COLO668 (cell line): ENCODE data around the gene LRSAM1.

Experiments used
- DNase-seq: peaks from one replicate; lab custom pipeline; 2025; ENCODE audit not compliant: unreplicated experiment; lab: John Stamatoyannopoulos, UW

Gene LRSAM1

DNA sequence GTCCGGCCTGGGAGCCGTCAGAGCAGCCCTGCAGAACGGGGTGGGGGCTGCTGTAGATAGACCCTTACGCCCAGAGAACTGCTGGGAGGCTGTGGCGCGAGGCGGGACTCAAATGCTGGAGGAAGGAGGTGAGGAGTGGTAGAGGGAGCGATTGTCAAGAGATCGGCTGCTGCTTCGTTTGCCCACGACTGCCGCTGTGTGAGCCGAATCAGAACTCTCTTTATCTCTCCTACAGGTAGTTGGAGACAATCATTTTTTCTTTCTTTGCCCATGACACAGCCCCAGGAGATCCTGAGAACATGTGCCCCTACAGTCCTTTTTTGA is 26.7 kb upstream of the LRSAM1 start:
- DNase-seq, result no peak

DNA sequence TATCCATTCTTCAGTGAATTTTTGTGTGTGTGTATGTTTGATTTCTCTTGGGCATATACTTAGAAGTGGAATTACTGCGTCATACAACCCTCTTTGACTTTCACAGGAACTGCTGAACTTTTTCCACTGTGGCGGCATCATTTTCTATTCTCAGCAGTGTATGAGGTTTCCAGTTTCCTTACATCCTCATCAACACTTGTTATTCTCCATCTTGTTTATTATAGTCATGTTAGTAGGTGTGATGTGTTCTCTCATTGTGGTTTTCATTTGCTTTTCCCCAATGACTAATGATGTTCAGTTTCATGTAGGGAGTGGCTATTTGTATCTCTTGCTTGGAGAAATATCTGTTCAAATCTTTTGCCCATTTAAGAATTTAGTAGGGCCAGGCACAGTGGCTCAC is 24.6 kb upstream of the LRSAM1 start:
- DNase-seq, result no peak

GRCh38 chr9:127428348-127428747 is 23.0 kb upstream of the LRSAM1 start:
- no peak for DNase-seq

- DNase-seq, result no peak
Observed at GRCh38 chr9:127430415-127430814, 20.9 kb upstream of the LRSAM1 start.

- no peak for DNase-seq
Observed at GRCh38 chr9:127437497-127438264, 13.6 kb upstream of the LRSAM1 start.

DNA sequence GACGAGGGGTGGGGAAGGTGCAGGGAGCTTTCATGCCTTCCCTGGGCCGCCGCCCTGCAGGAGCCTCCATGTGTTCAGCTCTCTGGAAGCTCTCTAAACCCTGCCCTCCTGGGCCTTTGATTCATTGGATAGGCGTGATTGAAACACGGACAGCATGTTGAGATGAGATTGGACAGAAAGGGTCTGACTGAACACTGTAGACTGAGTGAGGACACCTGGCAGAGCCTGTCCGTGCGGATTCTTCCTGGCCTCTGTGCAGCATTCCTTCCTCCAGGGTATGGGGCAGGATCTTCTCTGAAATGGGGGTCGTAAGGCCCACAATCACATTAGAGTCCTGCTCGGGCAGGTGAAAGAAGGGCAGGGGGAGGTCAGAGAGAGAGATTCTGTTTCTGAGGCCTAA is 12.9 kb upstream of the LRSAM1 start:
- no peak for DNase-seq

DNA sequence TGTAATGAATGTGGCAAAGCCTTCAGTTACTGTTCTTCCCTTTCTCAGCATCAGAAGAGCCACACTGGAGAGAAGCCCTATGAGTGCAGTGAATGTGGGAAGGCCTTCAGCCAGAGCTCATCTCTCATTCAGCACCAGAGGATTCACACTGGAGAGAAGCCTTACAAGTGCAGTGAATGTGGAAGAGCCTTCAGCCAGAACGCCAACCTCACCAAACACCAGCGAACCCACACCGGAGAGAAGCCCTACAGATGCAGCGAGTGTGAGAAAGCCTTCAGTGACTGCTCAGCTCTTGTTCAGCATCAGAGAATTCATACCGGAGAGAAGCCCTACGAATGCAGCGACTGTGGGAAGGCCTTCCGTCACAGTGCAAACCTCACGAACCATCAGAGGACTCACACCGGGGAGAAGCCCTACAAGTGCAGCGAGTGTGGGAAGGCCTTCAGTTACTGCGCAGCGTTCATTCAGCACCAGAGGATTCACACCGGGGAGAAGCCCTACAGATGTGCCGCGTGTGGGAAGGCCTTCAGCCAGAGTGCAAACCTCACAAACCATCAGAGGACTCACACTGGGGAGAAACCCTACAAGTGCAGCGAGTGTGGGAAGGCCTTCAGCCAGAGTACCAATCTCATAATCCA is 6.9 kb upstream of the LRSAM1 start:
- no peak for DNase-seq

- no peak for DNase-seq
Observed at GRCh38 chr9:127444921-127445850, 6.1 kb upstream of the LRSAM1 start.

GRCh38 chr9:127445851-127446712 is 5.2 kb upstream of the LRSAM1 start:
- no peak for DNase-seq

- no peak for DNase-seq
Observed at GRCh38 chr9:127446713-127447415, 4.4 kb upstream of the LRSAM1 start.

DNA sequence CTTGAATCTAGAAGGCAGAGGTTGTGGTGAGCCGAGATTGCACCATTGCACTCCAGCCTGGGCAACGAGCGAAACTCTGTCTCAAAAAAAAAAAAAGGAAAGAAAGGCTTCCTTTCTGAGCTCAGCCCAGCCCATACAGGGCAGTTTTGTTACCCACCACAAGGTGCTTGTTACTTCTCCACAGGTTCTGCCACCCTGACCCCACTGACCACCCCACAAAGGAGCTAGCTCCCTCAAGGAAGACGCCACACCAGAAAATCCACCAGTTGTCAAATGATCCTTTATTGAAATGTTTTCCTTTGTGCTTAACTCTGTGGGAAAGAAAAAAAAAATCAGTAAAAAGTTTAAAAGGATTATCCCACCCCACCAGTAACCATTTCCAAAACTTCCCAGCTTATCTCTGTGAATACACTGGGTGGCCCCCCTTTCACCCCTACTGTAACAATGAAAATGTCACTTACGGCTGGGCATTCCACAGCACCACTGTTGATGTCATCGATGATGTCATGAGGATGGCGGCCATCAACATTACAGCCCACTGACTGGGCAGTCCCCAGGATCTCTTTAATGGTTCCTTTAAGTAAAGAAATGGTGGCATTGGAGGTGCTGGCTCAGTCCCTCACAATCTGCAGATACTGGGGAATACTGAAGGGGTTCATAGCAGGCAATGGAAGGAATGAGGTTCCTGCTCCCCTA is 3.7 kb upstream of the LRSAM1 start:
- DNase-seq, result no peak

GRCh38 chr9:127448112-127448805 is 3.1 kb upstream of the LRSAM1 start:
- no peak for DNase-seq

GRCh38 chr9:127449332-127449966 is 1.9 kb upstream of the LRSAM1 start:
- no peak for DNase-seq

GRCh38 chr9:127450243-127450760 is 1.0 kb upstream of the LRSAM1 start:
- peak; percentile 35 for DNase-seq

DNA sequence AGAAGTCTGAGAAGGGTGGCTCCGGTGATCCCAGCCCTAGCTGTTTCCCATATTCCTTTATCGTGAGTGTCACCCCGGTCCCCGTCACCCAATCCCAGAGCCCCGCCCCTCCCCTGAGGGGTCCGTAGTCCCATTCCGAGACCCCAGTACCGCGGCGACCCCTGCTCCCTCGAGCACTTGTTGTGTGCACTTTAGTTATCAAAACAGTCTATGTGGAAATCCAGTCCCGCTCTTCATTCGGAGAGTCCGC is 223 bp downstream of the LRSAM1 start:
- no peak for DNase-seq

DNA sequence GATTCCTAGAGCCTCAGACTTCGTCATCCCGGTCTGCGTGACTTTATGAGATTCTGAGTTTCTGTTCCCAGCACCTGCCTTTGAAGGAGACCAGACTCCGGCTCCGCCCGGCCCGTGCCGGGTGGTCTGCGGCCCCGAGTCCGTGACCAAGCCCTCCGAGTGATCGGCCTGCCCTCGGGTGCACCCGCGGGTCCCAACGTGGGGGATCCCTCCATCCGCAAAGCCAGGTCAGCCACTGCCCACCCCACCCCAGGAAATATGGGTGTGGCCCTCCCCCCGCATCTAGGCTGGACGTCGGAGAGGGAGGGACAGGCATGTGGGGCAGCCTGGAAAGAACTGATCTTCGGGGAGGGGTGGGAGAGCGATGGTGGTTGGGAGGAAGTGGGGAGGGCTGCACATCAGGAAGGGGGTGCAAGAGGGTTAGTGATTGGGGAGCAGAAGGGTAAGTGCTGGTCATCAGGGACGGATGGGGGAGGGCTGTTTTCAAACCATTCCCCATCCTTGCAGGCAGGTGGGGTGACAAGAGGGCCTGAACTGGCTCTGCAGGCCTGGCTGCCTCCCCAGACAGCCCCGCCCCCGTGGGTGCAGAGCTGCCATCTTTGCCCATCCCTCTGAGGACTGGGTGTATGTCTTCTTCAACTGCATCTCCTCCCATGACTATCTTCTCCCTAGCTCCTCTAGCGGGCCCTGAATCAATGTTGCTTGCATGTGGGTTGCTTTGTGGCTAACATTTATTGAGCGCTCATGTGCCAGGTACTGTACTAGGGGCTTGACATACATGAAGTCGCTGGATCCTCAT is 747 bp downstream of the LRSAM1 start:
- DNase-seq, result peak; percentile 61

- peak; percentile 36 for DNase-seq
Observed at GRCh38 chr9:127452691-127453090, 1.4 kb downstream of the LRSAM1 start.
